ENCODE results near the gene NEK8. TPM values are rescaled to one million over a fixed set of nuclear protein-coding genes. Genes with fewer than 3 reads are reported as not detected.

The NEK8 gene
- total and polyA plus RNA-seq, 9 of the 15 experiments (the other 6 are each of a cell fraction or from before 2014, with no cell fraction given) = 0.98 to 16.6 (median 4.6) TPM

DNA sequence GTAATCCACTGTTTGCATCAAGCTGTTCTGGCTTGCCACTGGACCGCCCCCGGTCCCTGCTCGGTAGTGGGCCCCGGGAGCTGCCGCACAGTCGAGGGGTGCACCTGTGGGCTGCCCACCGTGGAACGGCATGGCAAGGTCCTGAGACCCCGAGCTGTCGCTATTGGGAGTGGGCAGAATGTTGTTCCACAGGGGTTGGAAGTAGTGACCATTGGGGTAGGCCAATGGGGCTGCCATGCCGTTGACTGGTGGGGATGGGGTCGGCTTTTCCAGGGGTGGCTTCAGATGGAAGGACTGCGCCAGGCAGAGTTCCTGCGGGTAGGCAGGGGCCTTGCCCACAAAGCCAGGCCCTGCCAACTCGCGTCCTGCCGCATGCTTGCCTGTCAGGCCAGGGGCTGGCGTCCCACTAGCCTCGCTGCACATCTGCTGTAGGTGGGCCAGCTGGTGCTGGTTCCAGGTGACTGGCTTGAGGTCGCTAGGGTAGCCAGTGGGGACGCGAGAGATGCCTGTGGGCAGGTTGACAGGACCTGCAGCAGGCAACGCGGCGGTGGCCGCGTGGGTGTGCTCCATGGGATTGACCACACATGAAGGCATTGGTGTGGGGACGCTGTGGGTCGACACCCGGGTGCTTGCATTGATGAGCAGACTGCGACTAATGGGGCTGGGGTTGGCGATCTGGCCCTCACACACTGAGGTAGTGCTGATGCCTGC, 30.0 kb downstream of the NEK8 start:
- TF ChIP-seq RBM22 (IDR thresholded peaks at IDR 0.05; ENCODE audit: low read depth, low read length, poor library complexity, severe bottlenecking) = peak; percentile 53
- TF ChIP-seq, protein P1, sequence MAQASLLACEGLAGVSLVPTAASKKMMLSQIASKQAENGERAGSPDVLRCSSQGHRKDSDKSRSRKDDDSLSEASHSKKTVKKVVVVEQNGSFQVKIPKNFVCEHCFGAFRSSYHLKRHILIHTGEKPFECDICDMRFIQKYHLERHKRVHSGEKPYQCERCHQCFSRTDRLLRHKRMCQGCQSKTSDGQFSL (CRISPR knock-in tag; IDR thresholded peaks at IDR 0.05) = no peak
- TF ChIP-seq, protein P1 (tag; IDR thresholded peaks at IDR 0.05) = no peak
- TF ChIP-seq POLR2G (IDR thresholded peaks at IDR 0.05; ENCODE audit: low read depth, low read length) = peak; percentile 59
- H3K9me3 ChIP-seq (replicated peaks; ENCODE audit: control insufficient read depth, insufficient read depth, low read depth, low read length) = no peaks in the 10 kb centered on the region
- H3K4me2 ChIP-seq (ENCODE audit: insufficient read depth, low read length) = no peak overlapping the region
- H3K4me3 ChIP-seq = no peak overlapping the region
- DNase-seq (ENCODE audit: extremely low read depth in 1 of 4, low spot score in 3 of 4) (no peak), FAIRE-seq (no peak), ATAC-seq (no peak)
- H3K9ac ChIP-seq (ENCODE audit: insufficient read depth in 1 of 2, low read depth in 2 of 2, low read length in 2 of 2) = peak overlapping the region in 1 of 2 experiments; percentile 56; a peak in 1 of 4 replicates
- no peaks in the 10 kb centered on the region for H3K27me3 ChIP-seq (ENCODE audit: control insufficient read depth in 2 of 2, insufficient read depth in 2 of 2, low read length in 2 of 2)
- H3K36me3 ChIP-seq (ENCODE audit: control insufficient read depth, insufficient read depth, low read length) = peaks cover 64% of the 10 kb centered on the region
- no TSS peak for BruUV-seq (replicated peaks)
- H3K4me1 ChIP-seq (replicated peaks in 1 of 2; ENCODE audit: control insufficient read depth in 2 of 2, insufficient read depth in 2 of 2, low read length in 2 of 2) = peaks cover 2 to 10% of the 10 kb centered on the region in 2 experiments; a peak in 2 of 5 replicates
- WGBS (ENCODE audit: insufficient coverage, low coverage, missing lambda C conversion rate) = 95% methylated on average over 31 of the region's 32 CpGs
- no peak overlapping the region for H3K27ac ChIP-seq (ENCODE audit: extremely low read depth, low read depth, low read length)
- in situ Hi-C loops (cut with MboI) (no loop called here), intact Hi-C loops (cut with micrococcal nuclease) (no loop called here)
- no peaks in the 10 kb centered on the region for H4K20me1 ChIP-seq (replicated peaks; ENCODE audit: control insufficient read depth, insufficient read depth, low read length)
- CTCF ChIA-PET (ENCODE audit: low intra/inter-chr PET ratio) = no interaction called here
- H2AFZ ChIP-seq (ENCODE audit: low read depth, low read length) = no peak overlapping the region
- H3K9me1 ChIP-seq (ENCODE audit: control insufficient read depth, insufficient read depth, low read length) = peaks cover 5% of the 10 kb centered on the region
- peaks cover 9% of the 10 kb centered on the region for H3K79me2 ChIP-seq (ENCODE audit: control insufficient read depth, insufficient read depth, low read length)
- POLR2A ChIA-PET = interaction anchor here (1.0 to 1.2 kb wide), 2 partner anchors 9 to 48 kb away, joined by 3 read pairs; no protein-coding TSS in a partner anchor

All from K562 (cell line).